Keratinocyte (primary cell): ENCODE results near the gene LOXHD1.

Experiments used
- EZH2 ChIP-seq: IDR thresholded peaks from one replicate; pipeline ENCODE4 v1.6.1; 2012; ENCODE audit warnings: inconsistent platforms, mild to moderate bottlenecking, low read length, moderate library complexity
- TF ChIP-seq, protein P1 (sequence below), 3 experiments: IDR thresholded peaks in 1 of 3; conservative IDR thresholded peaks in 1 of 3; optimal IDR thresholded peaks in 1 of 3; 2 replicates in 2 of 3; 3 replicates in 1 of 3; pipeline versions ENCODE3 to v1.5.1; 2011; ENCODE audit warnings: low read length in 3 of 3, mild to moderate bottlenecking in 3 of 3, moderate library complexity in 2 of 3, control low read depth in 1 of 3, inconsistent platforms in 1 of 3; ENCODE audit not compliant: insufficient read depth in 2 of 3; ENCODE audit errors: extremely low read depth in 1 of 3

DNA sequence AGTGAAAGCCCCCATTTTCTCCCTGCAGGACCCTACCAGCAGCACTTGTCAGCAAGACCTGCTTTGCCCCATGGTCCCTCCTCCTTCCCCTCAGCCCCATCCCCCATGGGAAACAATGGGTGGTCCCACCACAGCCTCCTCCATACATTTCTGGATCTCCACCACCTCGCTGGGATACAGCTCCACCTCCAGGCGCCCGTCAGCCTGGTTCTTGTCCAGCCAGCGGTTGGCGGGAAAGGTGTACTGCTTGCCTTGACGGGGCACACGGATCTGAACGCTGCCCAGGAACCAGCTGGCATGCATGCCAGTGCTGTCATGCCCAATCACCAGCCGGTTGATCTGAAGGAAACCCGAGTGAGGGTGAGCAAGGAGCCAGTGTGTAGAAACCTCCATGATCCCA is 90.9 kb downstream of the LOXHD1 start:
- TF ChIP-seq, protein P1, sequence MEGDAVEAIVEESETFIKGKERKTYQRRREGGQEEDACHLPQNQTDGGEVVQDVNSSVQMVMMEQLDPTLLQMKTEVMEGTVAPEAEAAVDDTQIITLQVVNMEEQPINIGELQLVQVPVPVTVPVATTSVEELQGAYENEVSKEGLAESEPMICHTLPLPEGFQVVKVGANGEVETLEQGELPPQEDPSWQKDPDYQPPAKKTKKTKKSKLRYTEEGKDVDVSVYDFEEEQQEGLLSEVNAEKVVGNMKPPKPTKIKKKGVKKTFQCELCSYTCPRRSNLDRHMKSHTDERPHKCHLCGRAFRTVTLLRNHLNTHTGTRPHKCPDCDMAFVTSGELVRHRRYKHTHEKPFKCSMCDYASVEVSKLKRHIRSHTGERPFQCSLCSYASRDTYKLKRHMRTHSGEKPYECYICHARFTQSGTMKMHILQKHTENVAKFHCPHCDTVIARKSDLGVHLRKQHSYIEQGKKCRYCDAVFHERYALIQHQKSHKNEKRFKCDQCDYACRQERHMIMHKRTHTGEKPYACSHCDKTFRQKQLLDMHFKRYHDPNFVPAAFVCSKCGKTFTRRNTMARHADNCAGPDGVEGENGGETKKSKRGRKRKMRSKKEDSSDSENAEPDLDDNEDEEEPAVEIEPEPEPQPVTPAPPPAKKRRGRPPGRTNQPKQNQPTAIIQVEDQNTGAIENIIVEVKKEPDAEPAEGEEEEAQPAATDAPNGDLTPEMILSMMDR (optimal IDR thresholded peaks at IDR 0.05 in 1 of 3, IDR thresholded peaks at IDR 0.05 in 1 of 3, conservative IDR thresholded peaks at IDR 0.05 in 1 of 3; ENCODE audit: extremely low read depth in 1 of 3, insufficient read depth in 2 of 3, low read length in 3 of 3) = no peak
- TF ChIP-seq EZH2 = no peak
